HG03460 (cell line): ENCODE results near the gene CHCT1.

Source experiments
- ATAC-seq: cut with Tn5 transposase; IDR thresholded peaks from one replicate; pipeline ENCODE4 v1.9.1; 2021; ENCODE audit not compliant: unreplicated experiment

Gene CHCT1

DNA sequence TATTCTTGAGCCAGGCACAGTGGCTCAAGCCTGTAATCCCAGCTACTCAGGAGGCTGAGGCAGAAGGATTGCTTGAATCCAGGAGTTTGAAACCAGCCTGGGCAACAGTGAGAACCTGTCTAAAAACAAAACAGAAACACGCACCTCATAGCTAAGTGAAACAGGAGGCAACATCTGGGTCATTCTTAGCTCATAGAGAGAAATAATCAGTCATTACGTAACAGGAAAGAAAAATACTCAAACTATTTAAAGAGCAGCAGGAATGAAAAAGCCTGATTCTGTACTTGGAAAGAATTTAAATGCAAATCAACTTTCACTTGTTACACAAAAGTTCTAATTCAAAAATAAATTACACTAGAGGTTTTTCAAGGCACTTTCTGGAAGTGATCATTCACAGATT is 17.2 kb downstream of the CHCT1 start:
- no peak for ATAC-seq

GRCh38 chr17:60442271-60443173 is 20.2 kb downstream of the CHCT1 start:
- no peak for ATAC-seq

- ATAC-seq, result no peak
These were observed 21.4 kb downstream of the CHCT1 start for GRCh38 chr17:60443713-60444112.

- ATAC-seq, result no peak
These were observed 22.9 kb downstream of the CHCT1 start for GRCh38 chr17:60445144-60445543.

GRCh38 chr17:60447375-60447774 is 25.1 kb downstream of the CHCT1 start:
- ATAC-seq, result no peak

- ATAC-seq, result no peak
These were observed 28.8 kb downstream of the CHCT1 start for GRCh38 chr17:60451071-60451470.

- no peak for ATAC-seq
These were observed 29.7 kb downstream of the CHCT1 start for GRCh38 chr17:60451965-60452364.

- ATAC-seq, result no peak
These were observed 33.1 kb downstream of the CHCT1 start for GRCh38 chr17:60455378-60455777.

GRCh38 chr17:60457148-60457547 is 34.9 kb downstream of the CHCT1 start:
- no peak for ATAC-seq

DNA sequence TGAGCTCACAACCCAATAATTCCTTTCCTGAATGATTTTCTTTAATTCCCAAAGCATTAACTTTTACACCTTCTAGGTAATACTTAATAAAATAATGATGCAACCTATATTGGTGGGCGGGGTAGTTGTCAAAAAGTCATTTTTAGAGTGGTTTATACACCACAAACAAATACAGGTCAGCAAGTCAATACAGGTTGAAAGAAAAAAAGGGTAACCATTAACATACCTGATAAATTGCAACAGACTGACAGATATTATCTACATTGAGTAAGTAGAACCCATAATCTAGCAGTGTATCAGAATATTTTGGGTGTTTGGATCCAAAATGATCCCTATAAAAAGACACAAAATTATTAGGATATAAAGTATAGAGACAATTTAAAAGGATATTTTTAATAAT is 39.3 kb downstream of the CHCT1 start:
- no peak for ATAC-seq

DNA sequence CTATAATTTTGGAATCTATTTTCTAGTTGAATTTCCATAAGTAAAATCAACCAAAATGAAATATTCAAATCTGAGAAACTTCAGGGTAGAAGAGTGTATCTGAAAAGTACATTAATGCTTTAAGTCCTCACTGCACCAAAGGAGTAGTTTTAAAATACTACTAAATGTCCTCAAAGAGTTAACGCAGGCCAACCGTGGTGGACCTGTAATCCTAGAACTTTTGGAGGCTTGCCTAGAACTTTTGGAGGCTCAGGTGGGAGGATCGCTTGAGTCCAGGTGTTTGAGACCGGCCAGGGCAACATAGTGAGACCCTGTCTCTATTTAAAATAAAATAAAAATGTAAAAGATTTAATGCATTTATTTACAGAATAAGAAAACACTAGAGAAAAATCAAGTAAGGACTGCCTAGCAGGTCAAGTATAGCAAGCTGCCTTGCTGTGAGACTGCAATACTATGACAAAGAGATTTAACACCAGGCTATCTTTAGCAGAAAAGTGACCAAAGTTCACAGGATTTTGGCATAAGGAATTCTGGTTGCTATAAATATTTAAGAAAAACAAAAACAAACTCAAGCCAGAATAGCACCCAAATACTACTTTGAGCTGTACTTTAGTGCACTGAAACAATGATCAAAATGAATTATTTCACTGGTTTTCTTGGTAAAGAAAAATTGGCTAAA is 41.0 kb downstream of the CHCT1 start:
- ATAC-seq, result no peak

DNA sequence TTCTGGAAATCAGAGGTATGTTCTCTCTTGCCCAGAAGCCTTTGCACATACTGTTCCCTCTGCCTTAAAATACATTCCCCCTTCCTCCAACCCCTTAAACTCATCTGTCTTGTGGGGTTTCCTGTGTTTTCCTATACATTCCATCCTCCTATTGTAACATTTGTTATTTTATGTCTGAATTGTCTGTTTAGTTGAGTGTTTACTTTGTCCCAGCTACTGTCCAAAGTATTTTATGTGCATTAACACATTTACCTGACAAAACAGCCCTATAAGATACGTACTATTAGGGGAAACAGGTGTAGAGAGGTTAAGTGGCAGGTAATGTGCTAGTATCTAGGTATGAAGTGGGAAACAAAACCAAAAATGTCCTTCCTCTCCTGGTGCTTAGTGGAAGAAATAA is 42.1 kb downstream of the CHCT1 start:
- ATAC-seq, result no peak

DNA sequence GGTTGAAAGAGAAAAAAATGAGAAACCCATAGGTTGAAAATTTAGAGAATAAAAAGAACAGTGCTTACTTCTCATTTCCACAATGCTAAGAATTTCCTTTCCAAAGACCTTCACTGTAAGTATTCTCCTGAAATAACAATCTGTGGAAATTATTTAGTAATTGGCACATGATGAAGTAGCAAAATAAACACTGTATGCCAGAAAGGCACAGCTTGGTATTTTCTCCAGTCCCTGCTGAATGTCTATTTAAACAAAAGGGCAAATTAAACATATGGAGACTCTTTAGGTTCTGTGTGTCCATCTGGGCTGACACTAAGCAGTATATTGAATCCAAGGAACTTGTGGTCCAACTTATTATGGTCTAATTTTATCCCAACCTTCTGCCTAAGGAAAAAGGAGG is 46.1 kb downstream of the CHCT1 start:
- no peak for ATAC-seq

- no peak for ATAC-seq
These were observed 49.2 kb downstream of the CHCT1 start for GRCh38 chr17:60471451-60471850.

DNA sequence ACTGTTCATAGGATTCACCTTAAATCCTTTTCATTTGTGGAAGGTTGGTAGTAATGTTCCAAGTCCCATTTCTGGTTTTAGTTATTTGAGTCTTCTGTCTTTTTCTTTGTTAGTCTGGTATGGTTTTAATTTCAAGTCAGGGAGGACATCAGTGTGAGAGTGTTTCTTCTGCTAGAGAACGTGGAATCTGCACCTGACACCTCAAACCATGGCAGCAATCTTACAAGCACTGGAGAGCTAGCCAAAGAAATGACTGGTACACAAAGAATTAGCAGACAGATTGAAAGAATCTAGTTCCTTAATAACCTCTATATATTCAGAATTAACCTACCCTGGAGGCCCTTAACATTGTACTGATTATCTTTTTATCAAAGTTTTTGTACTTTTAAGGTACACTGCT is 50.2 kb downstream of the CHCT1 start:
- no peak for ATAC-seq

- no peak for ATAC-seq
These were observed 51.5 kb downstream of the CHCT1 start for GRCh38 chr17:60473788-60474187.
